CD4-positive, alpha-beta T cell (primary cell): ENCODE data around the gene DISP2. TPM values are rescaled to one million over a fixed set of nuclear protein-coding genes. Genes with fewer than 3 reads are reported as not detected.
A peak's percentile ranks its signal among the peaks of the same experiment; 100 is the strongest.

Experiments
- ATAC-seq: fragments of 200-7000 bp; cut with Tn5 transposase; one replicate; pipeline ENCODE4 v1.10.0; 2022; ENCODE audit warnings: mild to moderate bottlenecking; ENCODE audit not compliant: poor library complexity
- CTCF ChIA-PET: fragments of 350-600 bp; sonication (Branson Sonifier 250); formaldehyde crosslinking; loops from one replicate; lab custom pipeline; 2021; ENCODE audit warnings: antibody characterized with exemption, inconsistent platforms; lab: Charles Lee
- POLR2A ChIA-PET: fragments of 350-600 bp; sonication (Branson Sonifier 250); formaldehyde crosslinking; loops from one replicate; lab custom pipeline; 2021; ENCODE audit warnings: antibody characterized with exemption, inconsistent platforms; lab: Charles Lee
- DNase-seq, 14 experiments: peaks; one replicate each; pipeline ENCODE4 v3.0.0-alpha.2; 2013 to 2020; ENCODE audit warnings: mixed read lengths in 2 of 14
- H3K27ac ChIP-seq, 2 donors: one replicate each; pipeline versions ENCODE4 v1.5.1 to v1.7.0; 2013; ENCODE audit warnings: low read length in 2 of 2, low read depth in 1 of 2, mild to moderate bottlenecking in 1 of 2
- H3K27me3 ChIP-seq, 2 experiments: 1 replicate in 1 of 2; 2 replicates in 1 of 2; pipeline versions ENCODE4 v1.6.1 to v1.7.0; 2013; ENCODE audit warnings: low read length in 2 of 2, control low read depth in 1 of 2, mild to moderate bottlenecking in 1 of 2, moderate library complexity in 1 of 2; ENCODE audit not compliant: insufficient read depth in 2 of 2, control insufficient read depth in 1 of 2
- H3K36me3 ChIP-seq: one replicate; pipeline ENCODE4 v1.6.1; 2013; ENCODE audit warnings: low read length, control low read depth; ENCODE audit not compliant: insufficient read depth
- H3K4me1 ChIP-seq: one replicate; pipeline ENCODE4 v1.6.1; 2013; ENCODE audit warnings: low read length, control low read depth; ENCODE audit not compliant: insufficient read depth
- H3K4me3 ChIP-seq: one replicate; pipeline ENCODE4 v1.5.1; 2013; ENCODE audit warnings: mild to moderate bottlenecking, low read length, moderate library complexity
- H3K9me3 ChIP-seq, 2 experiments: 1 replicate in 1 of 2; 2 replicates in 1 of 2; pipeline versions ENCODE4 v1.6.1 to v1.7.0; 2013; ENCODE audit warnings: low read length in 2 of 2, mild to moderate bottlenecking in 2 of 2, control low read depth in 1 of 2, moderate library complexity in 1 of 2; ENCODE audit not compliant: control insufficient read depth in 1 of 2, insufficient read depth in 1 of 2
- H3K27ac Mint-ChIP-seq: one replicate; pipeline ENCODE4 v1.8.0; 2020; ENCODE audit warnings: mixed read lengths
- H3K27me3 Mint-ChIP-seq: one replicate; pipeline ENCODE4 v1.8.0; 2021; ENCODE audit warnings: mixed read lengths
- H3K36me3 Mint-ChIP-seq: one replicate; pipeline ENCODE4 v1.8.0; 2021; ENCODE audit warnings: low read depth, mixed read lengths
- H3K4me1 Mint-ChIP-seq: one replicate; pipeline ENCODE4 v1.8.0; 2021; ENCODE audit warnings: low read depth, mixed read lengths
- H3K4me3 Mint-ChIP-seq: one replicate; pipeline ENCODE4 v1.8.0; 2020; ENCODE audit warnings: mild to moderate bottlenecking, mixed read lengths
- H3K9me3 Mint-ChIP-seq: one replicate; pipeline ENCODE4 v1.8.0; 2020; ENCODE audit warnings: mixed read lengths
- intact Hi-C, 2 experiments: fragments of 100-400 bp; cut with DNase I in 1 of 2; cut with micrococcal nuclease in 1 of 2; formaldehyde crosslinking; loops; one replicate each; pipeline versions ENCODE4 v1.15.1 to v1.9.0; 2023 to 2025; cut with DNase I, micrococcal nuclease
- total RNA-seq, 174 experiments: library from RNA in 2 of 174; stranded (reverse) in 2 of 174; gene quantifications; one replicate each; pipeline ENCODE4 v1.2.3 and lab custom pipeline; 2021 to 2026
- TF ChIP-seq, protein P1 (sequence below): fragments of 200-600 bp; IDR thresholded peaks from one replicate; pipeline ENCODE4 v1.8.0; 2022; ENCODE audit warnings: antibody characterized with exemption, mild to moderate bottlenecking

DISP2 gene
- total RNA-seq, 2 experiments from 2014 or later, result 0.03 to 0.06 TPM

DNA sequence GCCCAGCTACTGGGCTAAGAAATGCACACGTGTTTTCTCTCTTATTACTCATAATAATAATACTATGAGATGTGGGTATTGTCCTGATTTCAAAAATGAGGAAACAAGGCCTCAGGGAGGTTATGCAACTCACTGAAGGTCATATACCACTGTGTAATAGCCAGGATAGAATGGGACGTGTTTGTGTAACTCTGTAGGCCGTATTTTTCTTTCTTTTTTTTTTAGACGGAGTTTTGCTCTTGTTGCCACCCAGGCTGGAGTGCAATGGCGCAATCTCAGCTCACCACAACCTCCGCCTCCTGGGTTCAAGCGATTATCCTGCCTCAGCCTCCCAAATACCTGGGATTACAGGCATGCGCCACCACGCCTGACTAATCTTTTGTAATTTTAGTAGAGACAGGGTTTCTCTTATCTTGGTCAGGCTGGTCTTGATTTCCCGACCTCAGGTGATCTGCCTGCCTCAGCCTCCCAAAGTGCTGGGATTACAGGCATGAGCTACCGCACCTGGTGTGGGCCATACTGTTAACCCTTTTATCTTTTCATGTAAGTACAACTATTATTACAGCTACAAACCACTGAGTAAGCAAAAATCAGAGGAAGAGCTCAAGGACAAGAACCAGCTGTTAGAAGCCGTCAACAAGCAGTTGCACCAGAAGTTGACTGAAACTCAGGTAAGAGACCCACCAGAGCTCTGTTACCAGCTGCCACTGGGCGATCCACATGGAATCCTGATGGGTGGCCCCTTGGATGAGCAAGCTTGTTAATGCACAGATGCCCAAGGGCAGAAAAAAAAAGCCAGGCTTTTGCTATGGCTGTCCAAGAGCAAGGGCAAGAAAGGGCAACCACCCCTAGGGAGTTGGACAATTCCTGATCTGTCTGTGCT is 31.2 kb downstream of the DISP2 start:
- TF ChIP-seq, protein P1, sequence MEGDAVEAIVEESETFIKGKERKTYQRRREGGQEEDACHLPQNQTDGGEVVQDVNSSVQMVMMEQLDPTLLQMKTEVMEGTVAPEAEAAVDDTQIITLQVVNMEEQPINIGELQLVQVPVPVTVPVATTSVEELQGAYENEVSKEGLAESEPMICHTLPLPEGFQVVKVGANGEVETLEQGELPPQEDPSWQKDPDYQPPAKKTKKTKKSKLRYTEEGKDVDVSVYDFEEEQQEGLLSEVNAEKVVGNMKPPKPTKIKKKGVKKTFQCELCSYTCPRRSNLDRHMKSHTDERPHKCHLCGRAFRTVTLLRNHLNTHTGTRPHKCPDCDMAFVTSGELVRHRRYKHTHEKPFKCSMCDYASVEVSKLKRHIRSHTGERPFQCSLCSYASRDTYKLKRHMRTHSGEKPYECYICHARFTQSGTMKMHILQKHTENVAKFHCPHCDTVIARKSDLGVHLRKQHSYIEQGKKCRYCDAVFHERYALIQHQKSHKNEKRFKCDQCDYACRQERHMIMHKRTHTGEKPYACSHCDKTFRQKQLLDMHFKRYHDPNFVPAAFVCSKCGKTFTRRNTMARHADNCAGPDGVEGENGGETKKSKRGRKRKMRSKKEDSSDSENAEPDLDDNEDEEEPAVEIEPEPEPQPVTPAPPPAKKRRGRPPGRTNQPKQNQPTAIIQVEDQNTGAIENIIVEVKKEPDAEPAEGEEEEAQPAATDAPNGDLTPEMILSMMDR, result no peak
- Histone ChIP-seq H3K36me3 (peaks cover 35% of the 10 kb centered on the region), H3K4me3 (no peak overlapping the region), H3K9me3 (no peaks in the 10 kb centered on the region), H3K27ac (no peak overlapping the region), H3K27me3 (no peaks in the 10 kb centered on the region), H3K4me1 (no peaks in the 10 kb centered on the region)
- intact Hi-C loops, result loop anchor here in 1 of 2 experiments (10.0 kb wide), 1 partner anchor 604 kb away; the partner anchor contains the start of gene FSIP1
- H3K4me3 Mint-ChIP-seq, result no peak overlapping the region
- H3K27me3 Mint-ChIP-seq, result no peaks in the 10 kb centered on the region
- ChIA-PET CTCF (no interaction called here), POLR2A (no interaction called here)
- no peaks in the 10 kb centered on the region for H3K4me1 Mint-ChIP-seq
- ATAC-seq (no peak), DNase-seq (peak in 3 of 14 experiments; percentile 20 to 62 (median 49))
- no peaks in the 10 kb centered on the region for H3K9me3 Mint-ChIP-seq
- peaks cover 63% of the 10 kb centered on the region for H3K36me3 Mint-ChIP-seq
- H3K27ac Mint-ChIP-seq, result no peak overlapping the region

DNA sequence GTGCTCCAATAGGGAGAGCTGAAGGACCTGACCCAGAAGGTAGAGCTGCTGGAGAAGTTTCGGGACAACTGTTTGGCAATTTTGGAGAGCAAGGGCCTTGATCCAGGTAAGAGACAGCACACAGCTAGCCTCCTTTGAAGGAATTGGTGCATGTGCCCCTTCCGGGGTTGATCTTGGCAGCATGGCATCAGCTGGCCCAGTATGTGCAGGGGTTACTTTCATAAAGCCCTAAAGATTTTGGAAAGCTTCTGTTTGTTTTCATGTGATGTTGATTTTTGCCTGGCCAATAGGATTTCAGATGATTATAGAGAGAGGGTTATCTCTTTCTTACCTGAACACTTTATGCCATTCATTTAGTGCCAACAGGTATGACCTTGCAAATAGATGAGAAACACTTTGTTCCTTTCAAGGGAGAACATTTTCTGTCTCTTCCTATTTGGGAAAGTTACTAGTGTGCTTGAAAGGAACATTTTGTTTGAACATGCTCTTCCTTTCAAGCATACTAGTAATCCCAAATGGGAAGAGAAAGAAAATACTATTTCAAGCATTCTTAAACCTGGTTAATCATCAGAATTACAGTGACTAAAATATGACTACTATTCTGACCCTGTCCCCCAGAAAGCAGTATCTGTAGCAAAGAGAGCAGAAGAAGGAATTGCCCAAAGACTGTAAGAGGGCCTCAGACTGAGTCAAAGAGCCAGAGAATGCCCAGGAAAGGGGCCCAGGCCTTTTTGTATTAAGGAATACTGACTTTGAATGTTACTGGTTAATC is 32.0 kb downstream of the DISP2 start:
- DNase-seq, result no peak
- no peaks in the 10 kb centered on the region for H3K9me3 ChIP-seq
- intact Hi-C loops, result loop anchor here in 1 of 2 experiments (10.0 kb wide), 1 partner anchor 605 kb away; the partner anchor contains the start of gene FSIP1
- H3K27me3 Mint-ChIP-seq, result no peaks in the 10 kb centered on the region
- H3K9me3 Mint-ChIP-seq, result no peaks in the 10 kb centered on the region
- no peaks in the 10 kb centered on the region for H3K4me1 Mint-ChIP-seq
- H3K27me3 ChIP-seq, result no peaks in the 10 kb centered on the region
- no peak overlapping the region for H3K4me3 ChIP-seq
- no peak overlapping the region for H3K4me3 Mint-ChIP-seq
- H3K27ac Mint-ChIP-seq, result no peak overlapping the region
- peaks cover 63% of the 10 kb centered on the region for H3K36me3 Mint-ChIP-seq
- H3K27ac ChIP-seq, result no peak overlapping the region
- ATAC-seq, result no peak
- TF ChIP-seq, protein P1, result no peak
- CTCF ChIA-PET, result no interaction called here
- H3K36me3 ChIP-seq, result peaks cover 35% of the 10 kb centered on the region
- no peaks in the 10 kb centered on the region for H3K4me1 ChIP-seq
- POLR2A ChIA-PET, result no interaction called here

DNA sequence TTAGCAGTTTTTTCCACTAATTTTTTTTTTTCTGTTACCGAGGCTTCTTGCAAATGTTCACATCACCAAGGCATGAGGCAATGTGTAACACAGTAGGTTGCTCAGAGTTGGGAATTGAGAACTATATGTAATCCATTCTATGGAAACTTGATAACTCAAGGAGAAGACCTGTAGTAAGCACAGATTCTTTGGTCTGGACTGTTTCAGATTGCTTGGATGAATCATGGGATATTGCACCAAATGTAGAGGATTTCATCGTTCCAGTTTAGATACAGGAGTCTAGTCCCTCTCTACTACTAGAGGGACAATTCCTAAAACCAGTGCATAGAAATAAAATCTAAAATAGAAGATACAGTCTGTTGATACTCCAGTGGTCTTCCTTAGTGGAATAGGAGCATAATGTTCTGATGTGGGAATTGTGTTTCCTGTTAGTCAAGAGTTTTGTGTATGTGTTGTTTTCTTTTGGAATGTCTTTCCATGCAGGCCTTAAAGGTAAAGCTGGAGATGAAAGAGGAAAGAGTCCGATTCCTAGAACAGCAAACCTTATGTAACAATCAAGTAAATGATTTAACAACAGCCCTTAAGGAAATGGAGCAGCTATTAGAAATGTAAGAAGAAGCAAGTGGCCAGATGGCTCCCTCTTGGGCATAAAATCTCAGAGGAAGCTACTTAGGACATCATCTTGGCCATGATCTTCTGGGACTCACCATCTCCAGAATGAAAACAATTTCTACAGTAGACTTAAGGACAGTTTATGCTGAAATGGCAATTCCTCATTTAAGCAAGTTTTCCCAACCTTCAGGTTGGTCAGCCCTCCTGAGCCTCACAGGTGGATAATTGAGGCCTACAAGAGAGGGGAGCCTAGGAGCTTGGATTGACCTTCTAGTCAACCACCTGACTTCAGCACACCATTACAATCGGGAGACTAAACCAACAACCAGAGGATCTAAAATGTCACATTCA is 35.2 kb downstream of the DISP2 start:
- TF ChIP-seq, protein P1, result no peak
- Mint-ChIP-seq H3K4me1 (peaks cover 8% of the 10 kb centered on the region), H3K9me3 (no peaks in the 10 kb centered on the region), H3K4me3 (no peak overlapping the region), H3K27me3 (no peaks in the 10 kb centered on the region), H3K36me3 (peaks cover 51% of the 10 kb centered on the region), H3K27ac (no peak overlapping the region)
- Histone ChIP-seq H3K4me3 (no peak overlapping the region), H3K9me3 (no peaks in the 10 kb centered on the region), H3K4me1 (peaks cover 5% of the 10 kb centered on the region), H3K36me3 (peaks cover 22% of the 10 kb centered on the region), H3K27ac (no peak overlapping the region), H3K27me3 (no peaks in the 10 kb centered on the region)
- DNase-seq, result no peak
- no peak for ATAC-seq
- CTCF ChIA-PET, result no interaction called here
- intact Hi-C loops, result no loop called here
- POLR2A ChIA-PET, result interaction anchor here (0.8 to 2.0 kb wide), 2 partner anchors 13 kb away, joined by 3 to 8 read pairs; partner anchors contain the start of gene IVD
